Esophagus muscularis mucosa (tissue), 3 donors: ENCODE data around the gene MYEF2.

Experiments
- POLR2A ChIP-seq: fragments of 450-650 bp; IDR thresholded peaks from one replicate; pipeline ENCODE4 v1.6.1; 2017; ENCODE audit warnings: antibody characterized with exemption, moderate library complexity, mild to moderate bottlenecking, low read depth
- POLR2AphosphoS5 ChIP-seq, 2 donors: sonication (generic); formaldehyde crosslinking; IDR thresholded peaks; one replicate each; pipeline ENCODE4 v1.6.1; 2017; ENCODE audit warnings: antibody characterized with exemption in 2 of 2
- TF ChIP-seq, protein P1 (sequence below), 3 experiments: fragments of 200-600 bp in 2 of 3; fragments of 450-650 bp in 1 of 3; sonication (generic) in 2 of 3; IDR thresholded peaks; one replicate each; pipeline ENCODE4 v1.5.1; 2017 to 2019; ENCODE audit warnings: antibody characterized with exemption in 3 of 3, mild to moderate bottlenecking in 2 of 3, moderate library complexity in 1 of 3

GRCh38 chr15:48144889-48145288 is 33.2 kb downstream of the MYEF2 start:
- TF ChIP-seq POLR2A (no peak), POLR2AphosphoS5 (IDR thresholded peaks at IDR 0.05) (no peak)
- TF ChIP-seq, protein P1, sequence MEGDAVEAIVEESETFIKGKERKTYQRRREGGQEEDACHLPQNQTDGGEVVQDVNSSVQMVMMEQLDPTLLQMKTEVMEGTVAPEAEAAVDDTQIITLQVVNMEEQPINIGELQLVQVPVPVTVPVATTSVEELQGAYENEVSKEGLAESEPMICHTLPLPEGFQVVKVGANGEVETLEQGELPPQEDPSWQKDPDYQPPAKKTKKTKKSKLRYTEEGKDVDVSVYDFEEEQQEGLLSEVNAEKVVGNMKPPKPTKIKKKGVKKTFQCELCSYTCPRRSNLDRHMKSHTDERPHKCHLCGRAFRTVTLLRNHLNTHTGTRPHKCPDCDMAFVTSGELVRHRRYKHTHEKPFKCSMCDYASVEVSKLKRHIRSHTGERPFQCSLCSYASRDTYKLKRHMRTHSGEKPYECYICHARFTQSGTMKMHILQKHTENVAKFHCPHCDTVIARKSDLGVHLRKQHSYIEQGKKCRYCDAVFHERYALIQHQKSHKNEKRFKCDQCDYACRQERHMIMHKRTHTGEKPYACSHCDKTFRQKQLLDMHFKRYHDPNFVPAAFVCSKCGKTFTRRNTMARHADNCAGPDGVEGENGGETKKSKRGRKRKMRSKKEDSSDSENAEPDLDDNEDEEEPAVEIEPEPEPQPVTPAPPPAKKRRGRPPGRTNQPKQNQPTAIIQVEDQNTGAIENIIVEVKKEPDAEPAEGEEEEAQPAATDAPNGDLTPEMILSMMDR (IDR thresholded peaks at IDR 0.05), result no peak
